Muscle of leg (tissue), 11 donors: ENCODE results near the gene SH3RF3. TPM values are rescaled to one million over a fixed set of nuclear protein-coding genes. Genes with fewer than 3 reads are reported as not detected.

Experiments used
- DNase-seq: peaks from one replicate; pipeline ENCODE4 v3.0.0; 2013
- H3K27ac ChIP-seq: one replicate; pipeline ENCODE4 v1.5.1; 2013; ENCODE audit warnings: mild to moderate bottlenecking, low read length, control low read depth
- H3K27me3 ChIP-seq: one replicate; pipeline ENCODE4 v1.6.1; 2013; ENCODE audit warnings: low read length; ENCODE audit not compliant: control insufficient read depth, insufficient read depth
- H3K36me3 ChIP-seq: one replicate; pipeline ENCODE4 v1.6.1; 2013; ENCODE audit warnings: low read length; ENCODE audit not compliant: control insufficient read depth, insufficient read depth
- H3K4me1 ChIP-seq: one replicate; pipeline ENCODE4 v1.6.1; 2013; ENCODE audit warnings: low read length; ENCODE audit not compliant: control insufficient read depth, insufficient read depth
- H3K4me3 ChIP-seq: one replicate; pipeline ENCODE4 v1.5.1; 2013; ENCODE audit warnings: low read length, control low read depth
- H3K9me3 ChIP-seq: replicated peaks from 2 replicates; pipeline ENCODE4 v1.6.1; 2013; ENCODE audit warnings: low read depth, low read length; ENCODE audit not compliant: control insufficient read depth
- WGBS: methylation state at CpG from one replicate; pipeline ENCODE4 v1.1.5; 2013; ENCODE audit warnings: missing lambda C conversion rate; ENCODE audit not compliant: insufficient coverage; 5-methylcytosine and 5-hydroxymethylcytosine counted together
- polyA plus RNA-seq, 8 donors: library from polyadenylated mRNA; unstranded; fragments of 120-200 nt; gene quantifications; one replicate each; pipeline versions ENCODE4 v1.2.1 to v1.2.3, GENCODE V29; 2013; ENCODE audit warnings: inconsistent platforms in 1 of 8, low replicate concordance in 1 of 8; ENCODE audit not compliant: insufficient read length in 8 of 8, insufficient read depth in 1 of 8
- total RNA-seq: library from RNA; stranded (reverse); fragments of 120-200 nt; gene quantifications from one replicate; pipeline ENCODE4 v1.2.4, GENCODE V29; 2013

Gene SH3RF3
- total and polyA plus RNA-seq, 9 donors, result 2.7 to 6.8 (median 4.7) TPM

DNA sequence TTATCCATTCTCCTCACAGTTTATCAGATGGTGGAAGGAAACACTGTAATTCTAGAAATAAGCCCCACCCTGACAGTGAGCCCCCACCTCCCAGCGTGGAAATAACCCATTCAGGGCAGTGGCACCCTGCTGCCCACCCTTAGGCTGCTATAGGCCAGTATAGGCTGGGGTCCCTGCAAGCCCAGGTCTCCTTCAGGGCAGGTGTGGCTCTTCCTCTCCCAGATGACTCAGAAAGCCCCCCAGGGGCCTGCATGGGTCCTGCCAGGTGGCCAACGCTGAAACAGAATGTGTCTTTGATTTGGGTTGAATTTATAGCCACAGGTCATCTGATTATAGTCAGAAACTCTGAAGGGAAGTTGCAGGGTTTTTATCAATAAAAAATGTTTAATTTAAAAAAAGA lies 136.4 kb downstream of the SH3RF3 start:
- H3K9me3 ChIP-seq, result no peaks in the 10 kb centered on the region
- no peaks in the 10 kb centered on the region for H3K27me3 ChIP-seq
- H3K27ac ChIP-seq, result no peak overlapping the region
- DNase-seq, result no peak
- H3K4me3 ChIP-seq, result no peak overlapping the region
- H3K36me3 ChIP-seq, result no peaks in the 10 kb centered on the region
- H3K4me1 ChIP-seq, result peaks cover 28% of the 10 kb centered on the region
- WGBS, result no CpG with 5 or more reads among the region's 2 CpGs

DNA sequence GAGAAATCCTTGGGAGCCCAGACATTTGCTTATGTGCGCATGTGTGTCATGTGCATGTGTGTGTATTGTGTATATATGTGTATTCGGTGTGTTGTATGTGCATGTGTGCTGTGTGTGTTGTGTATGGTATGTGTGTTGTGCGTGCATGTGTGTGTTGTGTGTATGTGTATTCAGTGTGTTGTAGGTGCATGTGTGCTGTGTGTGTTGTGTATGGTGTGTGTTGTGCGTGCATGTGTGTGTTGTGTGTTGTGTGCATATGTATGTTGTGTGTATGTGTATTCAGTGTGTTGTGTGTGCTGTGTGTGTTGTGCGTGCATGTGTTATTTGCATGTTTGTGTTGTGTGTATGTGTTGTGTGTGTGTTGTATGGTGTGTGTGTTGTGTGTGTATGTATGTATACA lies 136.9 kb downstream of the SH3RF3 start:
- Histone ChIP-seq H3K27me3 (no peaks in the 10 kb centered on the region), H3K27ac (no peak overlapping the region), H3K36me3 (no peaks in the 10 kb centered on the region), H3K4me1 (peaks cover 32% of the 10 kb centered on the region), H3K9me3 (no peaks in the 10 kb centered on the region), H3K4me3 (no peak overlapping the region)
- no peak for DNase-seq
- 93% methylated on average over 5 of the region's 5 CpGs for WGBS

DNA sequence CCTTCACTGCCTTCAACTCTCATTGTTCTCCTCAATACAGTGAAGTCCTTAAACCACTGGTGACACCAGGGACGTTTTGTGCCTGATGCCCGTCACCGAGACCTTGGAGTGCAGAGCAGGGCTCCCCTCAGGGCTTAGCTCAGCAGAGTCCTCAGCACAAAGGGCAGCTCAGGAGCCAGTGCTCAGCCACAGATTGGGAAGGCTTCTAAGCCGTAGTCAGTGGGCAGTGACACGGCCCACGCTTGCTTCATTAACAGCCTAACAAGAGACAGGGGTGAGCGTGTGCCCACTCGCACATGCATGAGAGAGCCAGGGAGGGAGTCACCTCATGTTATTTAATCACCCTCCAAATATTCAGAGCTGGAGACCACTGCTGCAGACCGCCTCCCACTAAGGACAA lies 137.5 kb downstream of the SH3RF3 start:
- DNase-seq, result no peak
- Histone ChIP-seq H3K4me3 (no peak overlapping the region), H3K27ac (peak overlapping the region; percentile 56), H3K27me3 (no peaks in the 10 kb centered on the region), H3K36me3 (no peaks in the 10 kb centered on the region), H3K9me3 (no peaks in the 10 kb centered on the region), H3K4me1 (peaks cover 34% of the 10 kb centered on the region)
- 72% methylated on average over 3 of the region's 9 CpGs for WGBS

DNA sequence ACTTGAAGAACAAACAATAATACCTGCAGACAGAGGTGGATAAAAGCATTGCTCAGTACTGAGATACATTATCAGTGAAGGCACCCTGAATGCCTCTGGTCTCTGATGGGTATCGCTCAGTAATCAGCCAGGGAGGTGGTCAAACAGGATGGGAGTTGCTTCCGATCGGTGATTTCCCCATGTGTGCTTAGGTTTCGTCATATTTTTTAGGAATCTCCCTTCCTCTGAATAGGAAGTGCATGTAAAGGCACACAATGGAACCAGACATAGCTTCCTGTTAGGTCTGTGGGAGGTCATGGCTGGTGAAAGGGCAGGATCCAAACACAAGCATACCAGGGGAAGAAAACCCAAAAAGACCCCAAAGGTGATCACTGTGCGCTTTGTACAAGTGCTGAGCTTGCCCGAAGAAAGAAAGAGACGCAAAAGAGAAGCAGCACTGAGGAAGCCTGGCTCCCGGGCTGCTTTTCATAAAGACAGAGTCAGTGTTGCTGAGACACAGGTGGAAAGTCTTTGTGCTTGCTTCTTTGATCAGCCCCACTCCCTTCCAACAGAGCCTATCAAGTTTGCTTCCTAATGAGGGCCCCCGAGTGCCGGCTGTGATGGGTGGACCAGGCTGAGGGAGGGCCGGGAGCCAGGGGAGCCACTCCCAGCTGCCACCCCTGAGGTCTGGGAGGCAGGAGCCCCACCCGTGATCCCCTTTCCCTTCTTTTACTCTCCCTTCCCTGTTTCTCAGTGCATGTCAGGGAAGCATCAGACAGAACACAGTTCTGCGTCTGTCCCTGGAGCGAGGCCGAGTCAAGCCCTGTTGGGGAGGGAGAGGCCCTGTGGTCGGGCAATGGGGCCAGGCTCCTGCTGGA lies 138.2 kb downstream of the SH3RF3 start:
- WGBS, result 68% methylated on average over 9 of the region's 16 CpGs
- Histone ChIP-seq H3K4me1 (peaks cover 35% of the 10 kb centered on the region), H3K27ac (peak overlapping the region; percentile 75), H3K27me3 (peaks cover 3% of the 10 kb centered on the region), H3K9me3 (no peaks in the 10 kb centered on the region), H3K4me3 (no peak overlapping the region), H3K36me3 (no peaks in the 10 kb centered on the region)
- peak; percentile 36 for DNase-seq

DNA sequence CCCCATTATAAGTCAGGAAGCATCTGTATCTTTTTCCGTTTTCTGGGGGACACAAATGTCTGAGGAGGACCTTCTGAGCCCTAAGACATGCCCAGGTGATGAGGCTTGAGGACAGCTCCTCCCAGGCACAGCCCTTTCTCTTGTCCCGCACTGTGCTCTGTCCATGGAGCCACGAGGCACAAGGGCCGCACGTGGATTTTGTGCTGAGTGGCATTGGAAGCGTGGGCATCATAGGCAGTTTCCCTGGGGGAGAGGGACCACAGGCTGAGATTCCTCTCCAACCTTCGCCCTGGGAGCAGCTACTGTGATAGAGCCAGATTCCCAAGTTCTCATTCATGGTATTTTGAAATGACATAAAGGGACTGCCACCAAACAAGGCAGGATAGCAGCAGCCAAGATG lies 139.9 kb downstream of the SH3RF3 start:
- DNase-seq, result no peak
- H3K36me3 ChIP-seq, result no peaks in the 10 kb centered on the region
- no peaks in the 10 kb centered on the region for H3K9me3 ChIP-seq
- no peak overlapping the region for H3K27ac ChIP-seq
- 95% methylated on average over 5 of the region's 7 CpGs for WGBS
- H3K4me3 ChIP-seq, result no peak overlapping the region
- H3K27me3 ChIP-seq, result peaks cover 3% of the 10 kb centered on the region
- H3K4me1 ChIP-seq, result peaks cover 41% of the 10 kb centered on the region

DNA sequence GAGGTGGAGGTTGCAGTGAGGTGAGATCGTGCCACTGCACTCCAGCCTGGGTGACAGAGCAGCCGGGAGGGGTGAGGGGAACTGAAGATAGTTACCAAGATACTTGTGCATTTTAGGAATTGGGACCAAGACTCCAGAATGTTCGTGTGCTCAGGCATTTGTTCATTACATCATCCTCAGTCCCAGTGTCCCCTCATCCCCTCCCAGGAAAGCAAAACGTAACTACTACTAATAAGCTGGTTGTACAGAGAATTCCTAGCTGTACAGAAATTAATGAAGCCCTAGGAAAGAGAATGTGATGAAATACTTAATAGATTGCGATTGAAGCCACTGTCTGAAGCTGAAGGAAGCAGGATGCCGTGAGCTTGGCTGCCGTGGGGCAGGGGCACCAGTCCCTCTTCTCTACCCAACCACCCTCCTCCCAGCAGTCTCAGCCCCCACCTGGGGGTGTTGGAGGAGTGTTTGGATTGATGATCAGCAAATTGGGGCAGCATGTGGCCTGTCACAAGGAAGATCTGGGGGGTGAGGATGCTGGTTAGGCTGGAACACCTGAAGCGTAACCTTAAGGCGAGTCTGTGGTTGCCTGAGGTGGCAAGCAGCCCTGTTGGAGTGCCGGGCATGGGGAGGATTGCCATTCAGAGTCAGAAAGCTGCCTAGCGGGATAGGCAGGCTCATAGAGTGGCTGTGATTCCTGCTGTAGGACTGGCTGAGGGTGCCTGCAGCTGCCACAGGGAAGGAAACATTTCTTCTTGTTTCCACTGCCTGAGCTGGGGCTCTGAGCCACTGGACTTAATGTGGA lies 140.9 kb downstream of the SH3RF3 start:
- no peaks in the 10 kb centered on the region for H3K9me3 ChIP-seq
- DNase-seq, result no peak
- WGBS, result 94% methylated on average over 5 of the region's 11 CpGs
- H3K36me3 ChIP-seq, result no peaks in the 10 kb centered on the region
- H3K27me3 ChIP-seq, result peaks cover 3% of the 10 kb centered on the region
- no peak overlapping the region for H3K4me3 ChIP-seq
- no peak overlapping the region for H3K27ac ChIP-seq
- peaks cover 37% of the 10 kb centered on the region for H3K4me1 ChIP-seq

DNA sequence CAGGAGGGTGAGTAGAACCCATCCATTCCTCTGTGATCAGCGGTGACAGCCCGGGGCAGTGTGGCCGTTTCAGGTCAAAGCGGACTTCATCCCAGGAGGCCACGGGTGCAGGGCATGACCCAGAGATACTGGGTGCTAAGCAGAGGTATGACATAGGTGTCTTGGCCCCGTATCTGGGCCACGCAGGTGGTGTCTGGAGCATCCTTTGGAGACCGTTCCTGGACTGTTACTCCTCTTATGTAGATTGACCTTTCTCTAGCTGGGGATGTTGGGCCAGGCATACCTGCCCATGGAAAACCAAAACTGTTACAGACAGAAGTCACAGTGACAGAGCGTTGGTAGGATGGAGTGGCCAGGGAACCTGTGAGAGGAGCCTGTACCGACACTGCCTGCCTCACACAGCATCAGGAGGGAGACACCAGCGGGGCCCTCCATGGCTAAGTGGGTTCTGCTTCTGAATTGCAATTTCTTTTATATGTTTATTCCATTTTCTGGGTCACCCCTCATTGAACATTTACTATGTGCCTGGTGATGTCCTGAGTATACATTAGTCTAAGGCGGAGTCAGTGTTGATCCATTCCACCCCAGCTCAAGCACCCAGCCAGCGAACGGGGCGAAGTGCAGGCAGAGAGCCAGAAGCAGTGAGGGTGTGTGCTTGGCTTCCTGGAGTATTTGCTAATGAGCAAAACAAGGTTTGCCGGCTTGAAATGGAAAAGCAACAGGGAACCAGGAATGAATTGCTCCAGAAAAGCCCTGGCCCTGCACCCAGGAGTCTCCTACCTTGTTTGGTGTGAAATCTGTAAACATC lies 141.7 kb downstream of the SH3RF3 start:
- H3K4me1 ChIP-seq, result peaks cover 35% of the 10 kb centered on the region
- no peaks in the 10 kb centered on the region for H3K36me3 ChIP-seq
- H3K9me3 ChIP-seq, result no peaks in the 10 kb centered on the region
- no peak overlapping the region for H3K27ac ChIP-seq
- no peak overlapping the region for H3K4me3 ChIP-seq
- no peak for DNase-seq
- 77% methylated on average over 9 of the region's 16 CpGs for WGBS
- peaks cover 4% of the 10 kb centered on the region for H3K27me3 ChIP-seq

DNA sequence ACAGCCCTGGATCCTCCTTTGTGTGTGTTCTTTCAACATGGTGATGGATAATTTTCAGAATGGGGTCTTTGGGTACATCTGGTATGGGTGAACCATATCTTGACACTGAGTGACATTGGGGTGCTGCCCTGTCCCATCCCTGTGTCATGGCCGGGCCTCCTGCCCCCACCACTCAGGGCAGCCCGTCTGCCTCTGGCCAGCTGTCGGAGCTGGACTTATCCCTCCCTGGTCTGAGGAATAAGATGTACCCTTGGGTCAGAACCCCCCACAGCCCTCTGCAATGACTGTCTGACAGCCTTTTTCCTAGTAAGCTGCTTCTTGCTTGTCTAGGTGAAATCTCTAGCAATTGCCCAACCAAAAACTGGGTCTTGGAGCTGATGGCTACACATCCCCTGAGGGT lies 142.9 kb downstream of the SH3RF3 start:
- H3K4me1 ChIP-seq, result peaks cover 33% of the 10 kb centered on the region
- no peaks in the 10 kb centered on the region for H3K9me3 ChIP-seq
- no peaks in the 10 kb centered on the region for H3K36me3 ChIP-seq
- WGBS, result no CpG with 5 or more reads among the region's 3 CpGs
- no peak for DNase-seq
- no peak overlapping the region for H3K4me3 ChIP-seq
- H3K27ac ChIP-seq, result no peak overlapping the region
- peaks cover 4% of the 10 kb centered on the region for H3K27me3 ChIP-seq

DNA sequence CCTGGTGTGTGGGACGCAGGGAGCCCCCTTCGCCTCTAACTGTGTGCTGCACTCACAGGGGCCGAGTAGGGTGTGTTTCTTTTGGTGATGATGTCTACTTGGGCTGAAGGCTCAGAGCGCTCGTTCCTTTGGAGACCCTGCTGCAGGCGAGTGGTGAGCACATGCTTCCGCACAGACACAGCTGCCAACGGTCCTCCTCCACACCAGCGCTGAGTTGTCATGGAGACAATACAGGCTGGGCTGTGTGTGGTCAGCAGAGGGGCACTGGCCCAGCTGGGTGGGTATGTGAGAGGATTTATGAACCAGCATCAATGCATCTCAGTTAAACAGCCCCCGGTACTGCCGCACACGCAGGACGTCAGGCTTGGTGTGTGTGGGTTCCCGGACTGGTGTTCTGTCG lies 143.5 kb downstream of the SH3RF3 start:
- H3K27me3 ChIP-seq, result peaks cover 4% of the 10 kb centered on the region
- H3K36me3 ChIP-seq, result no peaks in the 10 kb centered on the region
- WGBS, result no CpG with 5 or more reads among the region's 15 CpGs
- DNase-seq, result peak; percentile 42
- H3K27ac ChIP-seq, result no peak overlapping the region
- H3K9me3 ChIP-seq, result no peaks in the 10 kb centered on the region
- no peak overlapping the region for H3K4me3 ChIP-seq
- H3K4me1 ChIP-seq, result peaks cover 27% of the 10 kb centered on the region
